Measurements from ENCODE around the gene KCNQ5.

Gene KCNQ5

GRCh38 chr6:72675396-72675795 is 53.5 kb downstream of the KCNQ5 start:
- no peak for DNase-seq (ENCODE audit: extremely low read depth in 1 of 2, low read depth in 1 of 2)

- DNase-seq (ENCODE audit: extremely low read depth in 1 of 2, low read depth in 1 of 2) = no peak
These were observed 55.1 kb downstream of the KCNQ5 start for GRCh38 chr6:72676995-72677394.

- no peak for DNase-seq (ENCODE audit: extremely low read depth in 1 of 2, low read depth in 1 of 2)
These were observed 55.9 kb downstream of the KCNQ5 start for GRCh38 chr6:72677740-72678139.

GRCh38 chr6:72683797-72684196 is 61.9 kb downstream of the KCNQ5 start:
- DNase-seq (ENCODE audit: extremely low read depth in 1 of 2, low read depth in 1 of 2) = no peak

GRCh38 chr6:72689107-72689954 is 67.5 kb downstream of the KCNQ5 start:
- no peak for DNase-seq (ENCODE audit: extremely low read depth in 1 of 2, low read depth in 1 of 2)

- no peak for DNase-seq (ENCODE audit: extremely low read depth in 1 of 2, low read depth in 1 of 2)
These were observed 69.4 kb downstream of the KCNQ5 start for GRCh38 chr6:72691249-72691648.

- DNase-seq (ENCODE audit: extremely low read depth in 1 of 2, low read depth in 1 of 2) = no peak
These were observed 74.2 kb downstream of the KCNQ5 start for GRCh38 chr6:72696055-72696454.

GRCh38 chr6:72699159-72699558 is 77.3 kb downstream of the KCNQ5 start:
- no peak for DNase-seq (ENCODE audit: extremely low read depth in 1 of 2, low read depth in 1 of 2)

GRCh38 chr6:72702421-72702820 is 80.6 kb downstream of the KCNQ5 start:
- DNase-seq (ENCODE audit: extremely low read depth in 1 of 2, low read depth in 1 of 2) = no peak

GRCh38 chr6:72703093-72703492 is 81.2 kb downstream of the KCNQ5 start:
- DNase-seq (ENCODE audit: extremely low read depth in 1 of 2, low read depth in 1 of 2) = no peak

GRCh38 chr6:72704979-72705378 is 83.1 kb downstream of the KCNQ5 start:
- no peak for DNase-seq (ENCODE audit: extremely low read depth in 1 of 2, low read depth in 1 of 2)

GRCh38 chr6:72709431-72709830 is 87.6 kb downstream of the KCNQ5 start:
- DNase-seq (ENCODE audit: extremely low read depth in 1 of 2, low read depth in 1 of 2) = no peak

GRCh38 chr6:72711731-72712130 is 89.9 kb downstream of the KCNQ5 start:
- DNase-seq (ENCODE audit: extremely low read depth in 1 of 2, low read depth in 1 of 2) = no peak

GRCh38 chr6:72712910-72713309 is 91.0 kb downstream of the KCNQ5 start:
- DNase-seq (ENCODE audit: extremely low read depth in 1 of 2, low read depth in 1 of 2) = no peak

GRCh38 chr6:72715119-72715518 is 93.3 kb downstream of the KCNQ5 start:
- no peak for DNase-seq (ENCODE audit: extremely low read depth in 1 of 2, low read depth in 1 of 2)

GRCh38 chr6:72716916-72717315 is 95.1 kb downstream of the KCNQ5 start:
- DNase-seq (ENCODE audit: extremely low read depth in 1 of 2, low read depth in 1 of 2) = no peak

- no peak for DNase-seq (ENCODE audit: extremely low read depth in 1 of 2, low read depth in 1 of 2)
These were observed 98.6 kb downstream of the KCNQ5 start for GRCh38 chr6:72720464-72720863.

- no peak for DNase-seq (ENCODE audit: extremely low read depth in 1 of 2, low read depth in 1 of 2)
These were observed 99.5 kb downstream of the KCNQ5 start for GRCh38 chr6:72721346-72721745.

GRCh38 chr6:72724545-72724944 is 102.7 kb downstream of the KCNQ5 start:
- no peak for DNase-seq (ENCODE audit: extremely low read depth in 1 of 2, low read depth in 1 of 2)

- DNase-seq (ENCODE audit: extremely low read depth in 1 of 2, low read depth in 1 of 2) = no peak
These were observed 107.0 kb downstream of the KCNQ5 start for GRCh38 chr6:72728706-72729343.

GRCh38 chr6:72733045-72733444 is 111.2 kb downstream of the KCNQ5 start:
- no peak for DNase-seq (ENCODE audit: extremely low read depth in 1 of 2, low read depth in 1 of 2)

- DNase-seq (ENCODE audit: extremely low read depth in 1 of 2, low read depth in 1 of 2) = no peak
These were observed 116.2 kb downstream of the KCNQ5 start for GRCh38 chr6:72738091-72738490.
